ENCODE measurements around the gene PDPN.

DNA sequence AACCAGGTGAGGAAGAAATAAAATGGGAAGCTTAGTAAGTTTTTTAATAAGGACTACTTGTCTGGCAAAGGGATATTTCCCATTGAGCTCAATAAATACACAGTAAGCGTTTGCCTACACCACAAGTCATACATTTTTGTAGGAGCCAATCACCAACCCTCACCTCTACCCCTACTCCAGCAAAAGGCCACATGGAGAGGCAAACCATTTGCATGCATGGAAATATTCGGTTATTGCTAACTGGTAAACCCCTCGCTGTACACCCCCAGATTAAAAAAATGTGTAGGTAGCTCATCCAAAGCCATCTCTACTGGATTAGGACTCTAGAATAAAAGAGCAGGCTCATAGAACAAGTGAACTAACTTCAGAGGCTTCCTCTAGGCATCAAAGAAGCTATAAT, 21.1 kb downstream of the PDPN start:
- TF ChIP-seq, protein P1, sequence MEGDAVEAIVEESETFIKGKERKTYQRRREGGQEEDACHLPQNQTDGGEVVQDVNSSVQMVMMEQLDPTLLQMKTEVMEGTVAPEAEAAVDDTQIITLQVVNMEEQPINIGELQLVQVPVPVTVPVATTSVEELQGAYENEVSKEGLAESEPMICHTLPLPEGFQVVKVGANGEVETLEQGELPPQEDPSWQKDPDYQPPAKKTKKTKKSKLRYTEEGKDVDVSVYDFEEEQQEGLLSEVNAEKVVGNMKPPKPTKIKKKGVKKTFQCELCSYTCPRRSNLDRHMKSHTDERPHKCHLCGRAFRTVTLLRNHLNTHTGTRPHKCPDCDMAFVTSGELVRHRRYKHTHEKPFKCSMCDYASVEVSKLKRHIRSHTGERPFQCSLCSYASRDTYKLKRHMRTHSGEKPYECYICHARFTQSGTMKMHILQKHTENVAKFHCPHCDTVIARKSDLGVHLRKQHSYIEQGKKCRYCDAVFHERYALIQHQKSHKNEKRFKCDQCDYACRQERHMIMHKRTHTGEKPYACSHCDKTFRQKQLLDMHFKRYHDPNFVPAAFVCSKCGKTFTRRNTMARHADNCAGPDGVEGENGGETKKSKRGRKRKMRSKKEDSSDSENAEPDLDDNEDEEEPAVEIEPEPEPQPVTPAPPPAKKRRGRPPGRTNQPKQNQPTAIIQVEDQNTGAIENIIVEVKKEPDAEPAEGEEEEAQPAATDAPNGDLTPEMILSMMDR (IDR thresholded peaks at IDR 0.05): no peak
- TF ChIP-seq POLR2A (IDR thresholded peaks at IDR 0.05) (no peak), POLR2AphosphoS5 (IDR thresholded peaks at IDR 0.05) (no peak)

Measured in breast epithelium (tissue), 3 donors.